Neuronal stem cell (in vitro differentiated cells): Measurements from ENCODE around the gene FCHO2.

Experiments
- DNase-seq: peaks from one replicate; pipeline ENCODE4 v3.0.0-alpha.2; 2013; ENCODE audit warnings: low spot score
- H2AFZ ChIP-seq: one replicate; pipeline ENCODE4 v1.6.1; 2013; ENCODE audit warnings: mild to moderate bottlenecking, low read length, inconsistent platforms
- H2AK5ac ChIP-seq: 2 replicates; pipeline ENCODE4 v1.6.1; 2013; ENCODE audit warnings: low read depth, mild to moderate bottlenecking, inconsistent platforms, low read length, moderate library complexity, mixed read lengths
- H2BK120ac ChIP-seq: 2 replicates; pipeline ENCODE4 v1.6.1; 2013; ENCODE audit warnings: low read depth, mild to moderate bottlenecking, inconsistent platforms, low read length, moderate library complexity, mixed read lengths
- H2BK12ac ChIP-seq: one replicate; pipeline ENCODE4 v1.6.1; 2013; ENCODE audit warnings: low read length, inconsistent platforms
- H2BK15ac ChIP-seq: 2 replicates; pipeline ENCODE4 v1.6.1; 2013; ENCODE audit warnings: mild to moderate bottlenecking, low read length, inconsistent platforms, mixed read lengths
- H2BK5ac ChIP-seq: one replicate; pipeline ENCODE4 v1.6.1; 2013; ENCODE audit warnings: inconsistent platforms, mild to moderate bottlenecking, low read length, moderate library complexity
- H3K14ac ChIP-seq: one replicate; pipeline ENCODE4 v1.6.1; 2013; ENCODE audit warnings: low read length, inconsistent platforms
- H3K18ac ChIP-seq: 2 replicates; pipeline ENCODE4 v1.6.1; 2013; ENCODE audit warnings: low read length, inconsistent platforms
- H3K23ac ChIP-seq: 2 replicates; pipeline ENCODE4 v1.6.1; 2013; ENCODE audit warnings: low read depth, mild to moderate bottlenecking, mixed read lengths, low read length, inconsistent platforms; ENCODE audit not compliant: poor library complexity
- H3K27ac ChIP-seq: replicated peaks from 3 replicates; pipeline ENCODE4 v1.5.1; 2013; ENCODE audit warnings: low read length, inconsistent platforms
- H3K27me3 ChIP-seq, 3 experiments: 2 replicates each; pipeline ENCODE4 v1.6.1; 2013; ENCODE audit warnings: low read length in 3 of 3, mild to moderate bottlenecking in 2 of 3, inconsistent platforms in 1 of 3, low read depth in 1 of 3, mixed read lengths in 1 of 3, moderate library complexity in 1 of 3; ENCODE audit not compliant: control insufficient read depth in 3 of 3, insufficient read depth in 3 of 3
- H3K36me3 ChIP-seq, 2 donors: replicated peaks in 1 of 2; 2 replicates each; pipeline ENCODE4 v1.6.1; 2013; ENCODE audit warnings: low read length in 2 of 2; ENCODE audit not compliant: control insufficient read depth in 2 of 2, insufficient read depth in 2 of 2
- H3K4ac ChIP-seq: 2 replicates; pipeline ENCODE4 v1.6.1; 2013; ENCODE audit warnings: inconsistent platforms, mild to moderate bottlenecking, low read length, moderate library complexity
- H3K4me1 ChIP-seq, 2 donors: 1 replicate in 1 of 2; 2 replicates in 1 of 2; pipeline ENCODE4 v1.6.1; 2013; ENCODE audit warnings: low read length in 2 of 2, low read depth in 1 of 2; ENCODE audit not compliant: control insufficient read depth in 2 of 2, insufficient read depth in 1 of 2
- H3K4me2 ChIP-seq: one replicate; pipeline ENCODE4 v1.6.1; 2013; ENCODE audit warnings: mild to moderate bottlenecking, low read length, inconsistent platforms; ENCODE audit not compliant: insufficient read depth, poor library complexity, severe bottlenecking
- H3K4me3 ChIP-seq, 2 donors: 2 replicates each; pipeline ENCODE4 v1.5.1; 2013; ENCODE audit warnings: low read length in 2 of 2, mild to moderate bottlenecking in 2 of 2, inconsistent platforms in 1 of 2, moderate library complexity in 1 of 2
- H3K79me1 ChIP-seq: one replicate; pipeline ENCODE4 v1.6.1; 2013; ENCODE audit warnings: low read depth, mild to moderate bottlenecking, inconsistent platforms, low read length, moderate library complexity
- H3K9ac ChIP-seq: one replicate; pipeline ENCODE4 v1.6.1; 2013; ENCODE audit warnings: mild to moderate bottlenecking, low read depth, low read length, inconsistent platforms; ENCODE audit not compliant: poor library complexity
- H3K9me3 ChIP-seq, 2 donors: replicated peaks in 1 of 2; 2 replicates each; pipeline versions ENCODE3 to v1.6.1; 2013; ENCODE audit warnings: low read length in 2 of 2, mild to moderate bottlenecking in 2 of 2, inconsistent platforms in 1 of 2, low read depth in 1 of 2, mixed read lengths in 1 of 2, moderate library complexity in 1 of 2; ENCODE audit not compliant: control insufficient read depth in 2 of 2, insufficient read depth in 1 of 2
- H4K8ac ChIP-seq: one replicate; pipeline ENCODE4 v1.6.1; 2013; ENCODE audit warnings: low read depth, mild to moderate bottlenecking, inconsistent platforms, low read length, moderate library complexity
- H4K91ac ChIP-seq: one replicate; pipeline ENCODE4 v1.6.1; 2013; ENCODE audit warnings: low read length, low read depth, mild to moderate bottlenecking, inconsistent platforms; ENCODE audit not compliant: poor library complexity
- WGBS, 2 donors: extraction: QIAGEN DNeasy Blood & Tissue Kit; methylation state at CpG; one replicate each; pipeline ENCODE4 v1.1.7; 2013; ENCODE audit warnings: missing lambda C conversion rate in 2 of 2, mixed read lengths in 1 of 2; ENCODE audit not compliant: insufficient read length in 2 of 2, insufficient replicate concordance in 1 of 2; ENCODE audit errors: extremely low coverage in 2 of 2; 5-methylcytosine and 5-hydroxymethylcytosine counted together

FCHO2 gene

DNA sequence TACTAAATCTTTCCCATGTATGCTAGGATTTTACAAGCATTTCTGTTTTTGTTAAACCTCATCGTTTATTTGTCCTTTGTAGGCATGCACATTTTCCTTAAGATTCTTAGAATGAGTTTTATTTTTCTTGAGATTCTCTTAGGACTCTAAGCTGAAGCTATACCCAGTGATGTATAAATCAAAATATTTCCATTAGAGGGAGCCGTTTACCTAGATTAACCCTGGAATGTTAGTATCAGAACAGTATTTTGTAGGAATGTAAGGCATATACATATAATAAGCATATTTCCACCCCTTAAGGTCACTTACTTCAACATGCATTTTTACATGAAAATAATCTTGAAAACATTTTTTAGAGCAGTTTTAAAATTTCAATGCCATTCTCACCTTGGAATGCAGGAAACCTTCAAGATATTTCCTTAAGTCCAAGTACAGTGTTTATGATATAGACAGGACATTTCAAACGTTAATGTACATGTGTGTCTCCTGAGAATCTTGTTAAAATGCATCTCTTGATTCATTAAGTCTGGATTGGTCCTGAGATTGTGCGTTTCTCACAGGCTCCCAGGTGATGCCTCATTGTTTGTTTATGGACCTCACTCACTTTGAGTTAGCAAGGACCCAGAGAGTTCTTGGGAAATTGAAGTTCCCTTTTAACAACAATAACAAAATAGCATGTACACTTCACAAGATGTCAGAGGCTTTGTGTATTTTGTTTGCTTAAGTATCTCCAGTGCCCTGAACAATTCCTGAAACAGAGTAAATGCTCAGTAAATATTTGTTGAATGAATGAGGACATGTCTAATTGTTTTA lies 34.9 kb upstream of the FCHO2 start:
- no peak overlapping the region for H2BK120ac ChIP-seq
- H2AFZ ChIP-seq, result no peak overlapping the region
- no peak overlapping the region for H2BK12ac ChIP-seq
- H2AK5ac ChIP-seq, result no peak overlapping the region
- no peak overlapping the region for H3K4me3 ChIP-seq
- no peak overlapping the region for H3K23ac ChIP-seq
- no peak for DNase-seq
- no peaks in the 10 kb centered on the region for H3K4me1 ChIP-seq
- no peaks in the 10 kb centered on the region for H3K27me3 ChIP-seq
- H3K79me1 ChIP-seq, result no peaks in the 10 kb centered on the region
- H2BK5ac ChIP-seq, result no peak overlapping the region
- no peak overlapping the region for H3K14ac ChIP-seq
- H3K4me2 ChIP-seq, result no peak overlapping the region
- H3K9me3 ChIP-seq, result no peaks in the 10 kb centered on the region
- no peak overlapping the region for H3K4ac ChIP-seq
- H4K91ac ChIP-seq, result no peak overlapping the region
- no peak overlapping the region for H2BK15ac ChIP-seq
- H3K36me3 ChIP-seq, result no peaks in the 10 kb centered on the region
- H3K9ac ChIP-seq, result no peak overlapping the region
- no peak overlapping the region for H3K18ac ChIP-seq
- WGBS, 2 donors, result no CpG with 5 or more reads among the region's 4 CpGs
- H3K27ac ChIP-seq, result no peak overlapping the region
- no peak overlapping the region for H4K8ac ChIP-seq

GRCh38 chr5:72921886-72922285 lies 34.0 kb upstream of the FCHO2 start:
- no peak overlapping the region for H2AK5ac ChIP-seq
- no peak overlapping the region for H2BK15ac ChIP-seq
- no peak overlapping the region for H3K27ac ChIP-seq
- no peaks in the 10 kb centered on the region for H3K36me3 ChIP-seq
- no peak overlapping the region for H3K4me2 ChIP-seq
- DNase-seq, result no peak
- no peak overlapping the region for H4K8ac ChIP-seq
- no peak overlapping the region for H2BK12ac ChIP-seq
- H3K27me3 ChIP-seq, result no peaks in the 10 kb centered on the region
- no peaks in the 10 kb centered on the region for H3K4me1 ChIP-seq
- H3K9ac ChIP-seq, result no peak overlapping the region
- no peak overlapping the region for H2BK120ac ChIP-seq
- no peak overlapping the region for H3K4me3 ChIP-seq
- H3K14ac ChIP-seq, result no peak overlapping the region
- no peak overlapping the region for H2AFZ ChIP-seq
- no peaks in the 10 kb centered on the region for H3K9me3 ChIP-seq
- no peak overlapping the region for H3K23ac ChIP-seq
- H3K18ac ChIP-seq, result no peak overlapping the region
- no peak overlapping the region for H4K91ac ChIP-seq
- no peaks in the 10 kb centered on the region for H3K79me1 ChIP-seq
- no peak overlapping the region for H3K4ac ChIP-seq
- no peak overlapping the region for H2BK5ac ChIP-seq
- WGBS, 2 donors, result no CpG with 5 or more reads among the region's 2 CpGs

DNA sequence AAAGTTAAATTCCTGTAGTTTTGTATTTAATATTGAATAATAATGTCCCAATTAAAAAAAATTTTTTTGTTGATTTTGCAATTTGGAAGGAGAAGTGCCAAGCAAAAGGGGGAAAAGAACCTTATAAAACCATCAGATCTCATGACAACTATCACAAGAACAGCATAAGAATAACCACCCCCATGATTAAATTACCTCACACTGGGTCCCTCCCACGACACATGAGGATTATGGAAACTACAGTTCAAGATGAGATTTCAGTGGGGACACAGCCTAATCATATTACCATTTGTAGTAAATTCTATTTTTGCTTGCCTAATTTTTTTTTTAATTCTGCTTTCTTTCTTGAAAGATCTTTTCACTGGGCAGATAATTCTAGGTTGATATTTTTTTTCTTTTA lies 33.4 kb upstream of the FCHO2 start:
- DNase-seq, result no peak
- no peak overlapping the region for H2AK5ac ChIP-seq
- H4K91ac ChIP-seq, result no peak overlapping the region
- no peak overlapping the region for H3K4ac ChIP-seq
- no peak overlapping the region for H3K4me2 ChIP-seq
- H2AFZ ChIP-seq, result no peak overlapping the region
- no peak overlapping the region for H2BK12ac ChIP-seq
- no peaks in the 10 kb centered on the region for H3K9me3 ChIP-seq
- no peaks in the 10 kb centered on the region for H3K36me3 ChIP-seq
- H3K79me1 ChIP-seq, result no peaks in the 10 kb centered on the region
- no peak overlapping the region for H4K8ac ChIP-seq
- H3K9ac ChIP-seq, result no peak overlapping the region
- H3K27ac ChIP-seq, result no peak overlapping the region
- H3K18ac ChIP-seq, result no peak overlapping the region
- no peak overlapping the region for H2BK5ac ChIP-seq
- no peak overlapping the region for H2BK15ac ChIP-seq
- WGBS, 2 donors, result no CpG with 5 or more reads among the region's 1 CpG
- no peak overlapping the region for H3K23ac ChIP-seq
- H3K4me3 ChIP-seq, result no peak overlapping the region
- H2BK120ac ChIP-seq, result no peak overlapping the region
- H3K4me1 ChIP-seq, result no peaks in the 10 kb centered on the region
- H3K14ac ChIP-seq, result no peak overlapping the region
- no peaks in the 10 kb centered on the region for H3K27me3 ChIP-seq

GRCh38 chr5:72925336-72926010 lies 30.4 kb upstream of the FCHO2 start:
- H2AFZ ChIP-seq, result no peak overlapping the region
- WGBS, 2 donors, result no CpG with 5 or more reads among the region's 33 CpGs
- no peak overlapping the region for H3K14ac ChIP-seq

More at GRCh38 chr5:72925336-72926010, 30.4 kb upstream of the FCHO2 start:
- Histone ChIP-seq H2AK5ac (no peak overlapping the region), H3K4me3 (no peak overlapping the region), H3K4me1 (no peaks in the 10 kb centered on the region), H3K27ac (no peak overlapping the region), H4K91ac (no peak overlapping the region), H2BK5ac (no peak overlapping the region), H3K4me2 (no peak overlapping the region), H3K23ac (no peak overlapping the region), H3K4ac (no peak overlapping the region), H4K8ac (no peak overlapping the region), H3K79me1 (no peaks in the 10 kb centered on the region), H2BK15ac (no peak overlapping the region), H3K9ac (no peak overlapping the region), H3K36me3 (no peaks in the 10 kb centered on the region), H2BK12ac (no peak overlapping the region), H3K18ac (no peak overlapping the region), H2BK120ac (no peak overlapping the region), H3K27me3 (no peaks in the 10 kb centered on the region), H3K9me3 (no peaks in the 10 kb centered on the region)
- no peak for DNase-seq
